SK-N-SH (cell line): Measurements from ENCODE around the gene TMCC2. TPM values are rescaled to one million over a fixed set of nuclear protein-coding genes. Genes with fewer than 3 reads are reported as not detected.

Experiments used
- CTCF ChIA-PET: fragments of 300-600, 350-600 bp; formaldehyde crosslinking; extraction: SDS; loops from one replicate; lab custom pipeline; 2021; lab: Yijun Ruan, JAX
- POLR2A ChIA-PET: fragments of 350-600 bp; sonication (Branson Sonifier 250); formaldehyde crosslinking; extraction: SDS; loops from one replicate; lab custom pipeline; 2020; ENCODE audit warnings: antibody characterized with exemption, inconsistent platforms; lab: Yijun Ruan, JAX
- DNase-seq: peaks from one replicate; pipeline ENCODE4 v3.0.0; 2012
- H2AFZ ChIP-seq: fragments of 200-600 bp; sonication (generic); 2 replicates; pipeline ENCODE4 v1.8.1; 2016; ENCODE audit warnings: antibody characterized with exemption, mild to moderate bottlenecking, low read depth
- H3F3A ChIP-seq: fragments of 200-600 bp; sonication (generic); replicated peaks from 2 replicates; pipeline ENCODE3; 2016; ENCODE audit warnings: antibody characterized with exemption, mild to moderate bottlenecking; ENCODE audit not compliant: insufficient read depth
- H3K27ac ChIP-seq, 2 experiments: fragments of 200-500 bp in 1 of 2; fragments of 200-600 bp in 1 of 2; sonication (Bioruptor generic) in 1 of 2; sonication (generic), shearing (Covaris generic) in 1 of 2; 2 replicates each; pipeline versions ENCODE4 v1.5.1 to v1.6.1; 2014 to 2016; ENCODE audit warnings: low read depth in 2 of 2, inconsistent platforms in 1 of 2, low read length in 1 of 2, mild to moderate bottlenecking in 1 of 2, mixed read lengths in 1 of 2
- H3K27me3 ChIP-seq: fragments of 200-600 bp; sonication (generic), shearing (Covaris generic); 2 replicates; pipeline ENCODE4 v1.6.1; 2016; ENCODE audit warnings: mixed run types; ENCODE audit not compliant: insufficient read depth
- H3K36me3 ChIP-seq, 2 experiments: fragments of 200-500 bp in 1 of 2; fragments of 200-600 bp in 1 of 2; sonication (Bioruptor generic) in 1 of 2; sonication (generic) in 1 of 2; replicated peaks in 1 of 2; 2 replicates each; pipeline versions ENCODE3 to v1.5.1; 2014 to 2016; ENCODE audit warnings: low read length in 1 of 2, mild to moderate bottlenecking in 1 of 2; ENCODE audit not compliant: insufficient read depth in 2 of 2, control insufficient read depth in 1 of 2
- H3K4me1 ChIP-seq, 2 experiments: fragments of 200-500 bp in 1 of 2; fragments of 200-600 bp in 1 of 2; sonication (Bioruptor generic) in 1 of 2; sonication (generic), shearing (Covaris generic) in 1 of 2; 2 replicates each; pipeline versions ENCODE4 v1.5.1 to v1.6.1; 2014 to 2016; ENCODE audit warnings: low read depth in 1 of 2, low read length in 1 of 2, mixed run types in 1 of 2; ENCODE audit not compliant: insufficient read depth in 2 of 2, control insufficient read depth in 1 of 2
- H3K4me2 ChIP-seq: fragments of 200-600 bp; sonication (generic), shearing (Covaris generic); 2 replicates; pipeline ENCODE4 v1.6.1; 2017; ENCODE audit warnings: mixed run types
- H3K4me3 ChIP-seq, 2 experiments: fragments of 200-500 bp in 1 of 2; fragments of 200-600 bp in 1 of 2; sonication (Bioruptor generic) in 1 of 2; sonication (generic), shearing (Covaris generic) in 1 of 2; 2 replicates each; pipeline versions ENCODE4 v1.5.1 to v1.8.1; 2014 to 2016; ENCODE audit warnings: low read depth in 2 of 2, inconsistent platforms in 1 of 2, low read length in 1 of 2, mild to moderate bottlenecking in 1 of 2, mixed read lengths in 1 of 2, moderate library complexity in 1 of 2
- H3K79me2 ChIP-seq: fragments of 200-600 bp; sonication (generic); 2 replicates; pipeline ENCODE4 v1.8.1; 2017; ENCODE audit warnings: mild to moderate bottlenecking; ENCODE audit not compliant: insufficient read depth
- H3K9ac ChIP-seq: fragments of 200-600 bp; sonication (generic); 2 replicates; pipeline ENCODE4 v1.6.1; 2017; ENCODE audit warnings: mixed run types
- H3K9me2 ChIP-seq: fragments of 200-600 bp; sonication (generic); 2 replicates; pipeline ENCODE4 v1.6.1; 2017; ENCODE audit warnings: mixed run types
- H3K9me3 ChIP-seq: fragments of 200-600 bp; sonication (generic); 2 replicates; pipeline ENCODE4 v1.6.1; 2017; ENCODE audit warnings: mixed run types, mild to moderate bottlenecking, moderate library complexity
- H4K20me1 ChIP-seq: fragments of 200-600 bp; sonication (generic); 2 replicates; pipeline ENCODE4 v1.6.1; 2017; ENCODE audit warnings: mild to moderate bottlenecking, mixed run types; ENCODE audit not compliant: insufficient read depth
- CHD2 ChIP-seq: fragments of 150-350 bp; IDR thresholded peaks from 2 replicates; pipeline ENCODE4 v1.6.1; 2018; ENCODE audit warnings: low read length; ENCODE audit not compliant: partially characterized antibody
- EP300 ChIP-seq, 2 experiments: IDR thresholded peaks; 2 replicates each; pipeline versions ENCODE4 v1.4.0 to v1.6.1; 2012; ENCODE audit warnings: borderline replicate concordance in 1 of 2, low read depth in 1 of 2, low read length in 1 of 2
- FOSL2 ChIP-seq: IDR thresholded peaks from 2 replicates; pipeline ENCODE4 v1.4.0; 2012; ENCODE audit warnings: low read depth, mild to moderate bottlenecking, moderate library complexity, borderline replicate concordance
- FOXJ3 ChIP-seq: sonication (generic); formaldehyde crosslinking; IDR thresholded peaks from 2 replicates; pipeline ENCODE4 v1.5.1; 2020; ENCODE audit warnings: mild to moderate bottlenecking, missing genetic modification reagents
- FOXM1 ChIP-seq: IDR thresholded peaks from 2 replicates; pipeline ENCODE4 v1.4.0; 2012; ENCODE audit warnings: low read depth, mild to moderate bottlenecking
- GABPA ChIP-seq: IDR thresholded peaks from 2 replicates; pipeline ENCODE4 v1.4.0; 2012; ENCODE audit warnings: low read depth, mild to moderate bottlenecking
- GATA2 ChIP-seq: sonication (generic); formaldehyde crosslinking; IDR thresholded peaks from 2 replicates; pipeline ENCODE4 v1.5.0; 2020; ENCODE audit warnings: mild to moderate bottlenecking, missing genetic modification reagents
- MEF2A ChIP-seq: IDR thresholded peaks from 2 replicates; pipeline ENCODE4 v1.4.0; 2012; ENCODE audit warnings: low read depth, borderline replicate concordance
- NFIC ChIP-seq: IDR thresholded peaks from 2 replicates; pipeline ENCODE4 v1.4.0; 2012; ENCODE audit warnings: borderline replicate concordance
- POLR2AphosphoS5 ChIP-seq: IDR thresholded peaks from 2 replicates; pipeline ENCODE4 v1.6.1; 2012; ENCODE audit warnings: low read depth, low read length
- RAD21 ChIP-seq: IDR thresholded peaks from 2 replicates; pipeline ENCODE4 v1.6.1; 2012; ENCODE audit warnings: mild to moderate bottlenecking, low read length
- RCOR1 ChIP-seq: fragments of 150-350 bp; IDR thresholded peaks from 2 replicates; pipeline ENCODE4 v1.6.1; 2017; ENCODE audit warnings: antibody characterized with exemption, low read length
- RFX5 ChIP-seq: IDR thresholded peaks from 2 replicates; pipeline ENCODE4 v1.6.1; 2012; ENCODE audit warnings: mild to moderate bottlenecking, improper control_type of control experiment, low read length
- RXRA ChIP-seq: IDR thresholded peaks from 2 replicates; pipeline ENCODE4 v1.4.0; 2012; ENCODE audit warnings: low read depth, mild to moderate bottlenecking, borderline replicate concordance
- TAF1 ChIP-seq: IDR thresholded peaks from 2 replicates; pipeline ENCODE4 v1.6.1; 2012; ENCODE audit warnings: low read depth, mild to moderate bottlenecking, low read length, moderate library complexity, borderline replicate concordance
- TCF12 ChIP-seq: IDR thresholded peaks from 2 replicates; pipeline ENCODE4 v1.4.0; 2012
- TEAD4 ChIP-seq: IDR thresholded peaks from 2 replicates; pipeline ENCODE4 v1.4.0; 2012; ENCODE audit warnings: mild to moderate bottlenecking, borderline replicate concordance; ENCODE audit not compliant: insufficient read depth
- YY1 ChIP-seq: IDR thresholded peaks from 2 replicates; pipeline ENCODE4 v1.4.0; 2012; ENCODE audit warnings: low read depth, mild to moderate bottlenecking
- WGBS: methylation state at CpG from one replicate; pipeline ENCODE4 v1.1.6; 2017; ENCODE audit warnings: low lambda C conversion rate; 5-methylcytosine and 5-hydroxymethylcytosine counted together
- polyA plus RNA-seq, 3 experiments: library from polyadenylated mRNA; depleted of rRNA; stranded (reverse); fragments of >200 nt; gene quantifications; 2 replicates each; pipeline ENCODE4 v1.2.3, GENCODE V29; 2012
- TF ChIP-seq, protein P1 (sequence below): IDR thresholded peaks from 2 replicates; pipeline ENCODE4 v1.6.1; 2012; ENCODE audit warnings: mild to moderate bottlenecking, low read depth, low read length, moderate library complexity
- TF ChIP-seq, protein P2 (sequence below): IDR thresholded peaks from 2 replicates; pipeline ENCODE4 v1.4.0; 2012; ENCODE audit warnings: low read depth, borderline replicate concordance
- TF ChIP-seq, protein P3 (sequence below): fragments of 150-350 bp; IDR thresholded peaks from 2 replicates; pipeline ENCODE4 v1.6.1; 2017; ENCODE audit warnings: antibody characterized with exemption, low read length, low read depth, borderline replicate concordance
- TF ChIP-seq, protein P4 (sequence below): IDR thresholded peaks from 2 replicates; pipeline ENCODE4; 2012
- TF ChIP-seq, protein P5 (sequence below): IDR thresholded peaks from 2 replicates; pipeline ENCODE4 v1.4.0; 2012; ENCODE audit warnings: low read depth
- TF ChIP-seq, protein P6 (sequence below): fragments of 200-600 bp; sonication (generic); IDR thresholded peaks from 2 replicates; pipeline ENCODE4 v1.6.1; 2017; ENCODE audit warnings: antibody characterized with exemption, mild to moderate bottlenecking, moderate library complexity

TMCC2 gene
- polyA plus RNA-seq, 1 of the 3 experiments (the other 2 are of a cell fraction) = 6.0 TPM

DNA sequence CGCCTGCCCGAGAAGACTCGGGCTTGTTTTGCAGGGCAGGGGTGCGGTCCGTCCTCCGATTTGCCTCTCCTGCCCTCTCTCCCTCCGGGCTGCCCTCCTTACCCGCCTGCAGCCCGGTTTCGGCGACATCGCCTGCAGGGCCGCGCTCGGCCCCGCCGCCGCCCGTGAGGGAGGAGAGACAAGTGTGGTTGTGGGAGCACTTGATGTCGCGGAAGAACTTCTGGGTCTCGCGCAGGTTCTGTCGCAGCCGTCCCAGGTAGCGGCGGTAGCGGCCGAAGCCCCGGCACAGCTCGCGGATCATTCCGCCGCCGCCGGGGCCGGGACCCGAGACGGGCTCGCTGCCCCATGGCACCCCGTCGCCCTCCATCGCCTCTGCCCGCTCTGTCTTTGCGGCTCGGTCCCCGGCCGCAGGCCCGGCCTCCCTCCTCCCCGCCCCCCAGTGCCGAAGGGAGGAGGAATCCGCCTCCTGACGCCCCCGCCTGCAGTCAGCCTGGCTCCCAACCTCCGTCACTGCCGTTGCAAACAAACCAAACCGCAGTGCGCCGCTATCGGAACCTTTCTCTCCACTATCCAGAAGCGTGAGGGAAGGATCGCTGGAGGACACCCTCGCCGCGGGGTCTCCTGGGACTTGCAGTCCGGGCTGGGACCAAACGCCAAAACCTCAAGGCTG is 16.4 kb upstream of the TMCC2 start, which contains the start of gene DSTYK:
Gene DSTYK, minus strand, starts transcription at position 534 of the 670 bp plus-strand sequence. Its CDS starts 167 bp downstream, at position 367.
- Histone ChIP-seq H3K9me3 (no peaks in the 10 kb centered on the region), H4K20me1 (no peaks in the 10 kb centered on the region), H3K9me2 (no peaks in the 10 kb centered on the region), H3K27me3 (no peaks in the 10 kb centered on the region), H2AFZ (peak within 1 kb of the TSS; percentile 96), H3K36me3 (no peaks in the 10 kb centered on the region), H3K27ac (peak within 1 kb of the TSS; percentile 86 to 89), H3K4me1 (peaks cover 3 to 5% of the 10 kb centered on the region in 2 experiments; a peak in 1 of 4 replicates), H3K4me2 (peak within 1 kb of the TSS; percentile 88), H3K79me2 (peaks cover 49% of the 10 kb centered on the region), H3K4me3 (peak within 1 kb of the TSS; percentile 91 to 99), H3F3A (no peaks in the 10 kb centered on the region), H3K9ac (peak within 1 kb of the TSS; percentile 98)
- peak; percentile 92 for DNase-seq
- ChIA-PET CTCF (interaction anchor here (1.0 to 3.1 kb wide), 6 partner anchors 9 to 70 kb away, joined by 3 to 11 read pairs (median 4); partner anchors contain the start of gene TMCC2), POLR2A (interaction anchor here (1.4 kb wide), 1 partner anchor 16 kb away, joined by 3 read pairs; the partner anchor contains the start of gene TMCC2)
- 3% methylated on average over 10 of the region's 67 CpGs for WGBS
- no peak; the same call in 1 of the 2 replicates for TF ChIP-seq GATA2
- TF ChIP-seq NFIC = peak; percentile 22; the same call in 1 of the 2 replicates
- TF ChIP-seq, protein P1, sequence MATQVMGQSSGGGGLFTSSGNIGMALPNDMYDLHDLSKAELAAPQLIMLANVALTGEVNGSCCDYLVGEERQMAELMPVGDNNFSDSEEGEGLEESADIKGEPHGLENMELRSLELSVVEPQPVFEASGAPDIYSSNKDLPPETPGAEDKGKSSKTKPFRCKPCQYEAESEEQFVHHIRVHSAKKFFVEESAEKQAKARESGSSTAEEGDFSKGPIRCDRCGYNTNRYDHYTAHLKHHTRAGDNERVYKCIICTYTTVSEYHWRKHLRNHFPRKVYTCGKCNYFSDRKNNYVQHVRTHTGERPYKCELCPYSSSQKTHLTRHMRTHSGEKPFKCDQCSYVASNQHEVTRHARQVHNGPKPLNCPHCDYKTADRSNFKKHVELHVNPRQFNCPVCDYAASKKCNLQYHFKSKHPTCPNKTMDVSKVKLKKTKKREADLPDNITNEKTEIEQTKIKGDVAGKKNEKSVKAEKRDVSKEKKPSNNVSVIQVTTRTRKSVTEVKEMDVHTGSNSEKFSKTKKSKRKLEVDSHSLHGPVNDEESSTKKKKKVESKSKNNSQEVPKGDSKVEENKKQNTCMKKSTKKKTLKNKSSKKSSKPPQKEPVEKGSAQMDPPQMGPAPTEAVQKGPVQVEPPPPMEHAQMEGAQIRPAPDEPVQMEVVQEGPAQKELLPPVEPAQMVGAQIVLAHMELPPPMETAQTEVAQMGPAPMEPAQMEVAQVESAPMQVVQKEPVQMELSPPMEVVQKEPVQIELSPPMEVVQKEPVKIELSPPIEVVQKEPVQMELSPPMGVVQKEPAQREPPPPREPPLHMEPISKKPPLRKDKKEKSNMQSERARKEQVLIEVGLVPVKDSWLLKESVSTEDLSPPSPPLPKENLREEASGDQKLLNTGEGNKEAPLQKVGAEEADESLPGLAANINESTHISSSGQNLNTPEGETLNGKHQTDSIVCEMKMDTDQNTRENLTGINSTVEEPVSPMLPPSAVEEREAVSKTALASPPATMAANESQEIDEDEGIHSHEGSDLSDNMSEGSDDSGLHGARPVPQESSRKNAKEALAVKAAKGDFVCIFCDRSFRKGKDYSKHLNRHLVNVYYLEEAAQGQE = no peak
- TF ChIP-seq, protein P2, sequence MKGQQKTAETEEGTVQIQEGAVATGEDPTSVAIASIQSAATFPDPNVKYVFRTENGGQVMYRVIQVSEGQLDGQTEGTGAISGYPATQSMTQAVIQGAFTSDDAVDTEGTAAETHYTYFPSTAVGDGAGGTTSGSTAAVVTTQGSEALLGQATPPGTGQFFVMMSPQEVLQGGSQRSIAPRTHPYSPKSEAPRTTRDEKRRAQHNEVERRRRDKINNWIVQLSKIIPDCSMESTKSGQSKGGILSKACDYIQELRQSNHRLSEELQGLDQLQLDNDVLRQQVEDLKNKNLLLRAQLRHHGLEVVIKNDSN = peak; percentile 58
- TF ChIP-seq RXRA = no peak
- TF ChIP-seq, protein P3, sequence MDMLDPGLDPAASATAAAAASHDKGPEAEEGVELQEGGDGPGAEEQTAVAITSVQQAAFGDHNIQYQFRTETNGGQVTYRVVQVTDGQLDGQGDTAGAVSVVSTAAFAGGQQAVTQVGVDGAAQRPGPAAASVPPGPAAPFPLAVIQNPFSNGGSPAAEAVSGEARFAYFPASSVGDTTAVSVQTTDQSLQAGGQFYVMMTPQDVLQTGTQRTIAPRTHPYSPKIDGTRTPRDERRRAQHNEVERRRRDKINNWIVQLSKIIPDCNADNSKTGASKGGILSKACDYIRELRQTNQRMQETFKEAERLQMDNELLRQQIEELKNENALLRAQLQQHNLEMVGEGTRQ = no peak
- peak; percentile 49; the same call in 1 of the 2 replicates for TF ChIP-seq TEAD4
- TF ChIP-seq RCOR1 = peak; percentile 86
- TF ChIP-seq, protein P4, sequence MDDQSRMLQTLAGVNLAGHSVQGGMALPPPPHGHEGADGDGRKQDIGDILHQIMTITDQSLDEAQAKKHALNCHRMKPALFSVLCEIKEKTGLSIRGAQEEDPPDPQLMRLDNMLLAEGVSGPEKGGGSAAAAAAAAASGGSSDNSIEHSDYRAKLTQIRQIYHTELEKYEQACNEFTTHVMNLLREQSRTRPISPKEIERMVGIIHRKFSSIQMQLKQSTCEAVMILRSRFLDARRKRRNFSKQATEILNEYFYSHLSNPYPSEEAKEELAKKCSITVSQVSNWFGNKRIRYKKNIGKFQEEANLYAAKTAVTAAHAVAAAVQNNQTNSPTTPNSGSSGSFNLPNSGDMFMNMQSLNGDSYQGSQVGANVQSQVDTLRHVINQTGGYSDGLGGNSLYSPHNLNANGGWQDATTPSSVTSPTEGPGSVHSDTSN = no peak
- no peak for TF ChIP-seq EP300 (IDR thresholded peaks at IDR 0.05; ENCODE audit: borderline replicate concordance in 1 of 2, low read depth in 1 of 2, low read length in 1 of 2)
- TF ChIP-seq POLR2AphosphoS5 = peak; percentile 82
- TF ChIP-seq YY1 = peak; percentile 71; the same call in 1 of the 2 replicates
- peak; percentile 40; the same call in 1 of the 2 replicates for TF ChIP-seq TCF12
- no peak for TF ChIP-seq FOXM1
- TF ChIP-seq FOSL2 = peak; percentile 15; the same call in 1 of the 2 replicates
- TF ChIP-seq, protein P5, sequence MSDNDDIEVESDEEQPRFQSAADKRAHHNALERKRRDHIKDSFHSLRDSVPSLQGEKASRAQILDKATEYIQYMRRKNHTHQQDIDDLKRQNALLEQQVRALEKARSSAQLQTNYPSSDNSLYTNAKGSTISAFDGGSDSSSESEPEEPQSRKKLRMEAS = peak; percentile 46
- TF ChIP-seq TAF1 = peak; percentile 90
- TF ChIP-seq RAD21 = 0 out of 2 replicates have a peak, but pooled peaks have one; percentile 3
- TF ChIP-seq CHD2 = peak; percentile 91
- TF ChIP-seq, protein P6, sequence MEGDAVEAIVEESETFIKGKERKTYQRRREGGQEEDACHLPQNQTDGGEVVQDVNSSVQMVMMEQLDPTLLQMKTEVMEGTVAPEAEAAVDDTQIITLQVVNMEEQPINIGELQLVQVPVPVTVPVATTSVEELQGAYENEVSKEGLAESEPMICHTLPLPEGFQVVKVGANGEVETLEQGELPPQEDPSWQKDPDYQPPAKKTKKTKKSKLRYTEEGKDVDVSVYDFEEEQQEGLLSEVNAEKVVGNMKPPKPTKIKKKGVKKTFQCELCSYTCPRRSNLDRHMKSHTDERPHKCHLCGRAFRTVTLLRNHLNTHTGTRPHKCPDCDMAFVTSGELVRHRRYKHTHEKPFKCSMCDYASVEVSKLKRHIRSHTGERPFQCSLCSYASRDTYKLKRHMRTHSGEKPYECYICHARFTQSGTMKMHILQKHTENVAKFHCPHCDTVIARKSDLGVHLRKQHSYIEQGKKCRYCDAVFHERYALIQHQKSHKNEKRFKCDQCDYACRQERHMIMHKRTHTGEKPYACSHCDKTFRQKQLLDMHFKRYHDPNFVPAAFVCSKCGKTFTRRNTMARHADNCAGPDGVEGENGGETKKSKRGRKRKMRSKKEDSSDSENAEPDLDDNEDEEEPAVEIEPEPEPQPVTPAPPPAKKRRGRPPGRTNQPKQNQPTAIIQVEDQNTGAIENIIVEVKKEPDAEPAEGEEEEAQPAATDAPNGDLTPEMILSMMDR = no peak; the same call in 1 of the 2 replicates
- peak; percentile 56; the same call in 1 of the 2 replicates for TF ChIP-seq FOXJ3
- no peak for TF ChIP-seq RFX5
- no peak; the same call in 1 of the 2 replicates for TF ChIP-seq MEF2A
- peak; percentile 78 for TF ChIP-seq GABPA
